K562 (cell line): ENCODE data around the gene RIPOR1. TPM values are rescaled to one million over a fixed set of nuclear protein-coding genes. Genes with fewer than 3 reads are reported as not detected.

Experiments
- BHLHE40 ChIP-seq: IDR thresholded peaks from 2 replicates; pipeline ENCODE4 v1.6.1; 2011; ENCODE audit warnings: low read length, improper control_type of control experiment
- DPF2 ChIP-seq: fragments of 450-650 bp; IDR thresholded peaks from 2 replicates; pipeline ENCODE4 v1.6.1; 2016
- ETS1 ChIP-seq: conservative IDR thresholded peaks from 2 replicates; pipeline ENCODE4 v1.6.1; 2011; ENCODE audit warnings: low read depth, mild to moderate bottlenecking, low read length; ENCODE audit not compliant: control insufficient read depth
- HDAC1 ChIP-seq, 2 experiments: fragments of 450-650 bp; IDR thresholded peaks; 2 replicates each; pipeline ENCODE4 v1.6.1; 2016 to 2017; ENCODE audit warnings: inconsistent platforms in 1 of 2, mild to moderate bottlenecking in 1 of 2, moderate library complexity in 1 of 2
- REST ChIP-seq, 2 experiments: fragments of 450-650 bp; formaldehyde crosslinking in 1 of 2; IDR thresholded peaks; 2 replicates each; pipeline versions ENCODE4 v1.4.0 to v1.6.1; 2014 to 2020; ENCODE audit warnings: mild to moderate bottlenecking in 2 of 2, borderline replicate concordance in 1 of 2, low read depth in 1 of 2
- SOX6 ChIP-seq: fragments of 450-650 bp; IDR thresholded peaks from 2 replicates; pipeline ENCODE4 v1.6.1; 2014; ENCODE audit warnings: mild to moderate bottlenecking
- UBTF ChIP-seq, 2 experiments: IDR thresholded peaks; 2 replicates each; pipeline ENCODE4 v1.6.1; 2012; ENCODE audit warnings: improper control_type of control experiment in 2 of 2, low read depth in 2 of 2, low read length in 2 of 2, borderline replicate concordance in 1 of 2
- ZBTB1 ChIP-seq: sonication (generic); formaldehyde crosslinking; IDR thresholded peaks from 2 replicates; pipeline ENCODE4 v1.8.1; 2023; ENCODE audit warnings: missing genetic modification reagents, low read depth, mild to moderate bottlenecking, borderline replicate concordance
- ZBTB2 ChIP-seq: fragments of 450-650 bp; IDR thresholded peaks from 2 replicates; pipeline ENCODE4 v1.6.1; 2016; ENCODE audit warnings: antibody characterized with exemption
- ZBTB7A ChIP-seq: IDR thresholded peaks from 2 replicates; pipeline ENCODE4 v1.6.1; 2011; ENCODE audit warnings: low read depth, mild to moderate bottlenecking, low read length, moderate library complexity, borderline replicate concordance; ENCODE audit not compliant: control insufficient read depth
- ZNF143 ChIP-seq: sonication (generic); formaldehyde crosslinking; IDR thresholded peaks from 2 replicates; pipeline ENCODE4 v1.9.0; 2022; ENCODE audit warnings: mild to moderate bottlenecking, missing genetic modification reagents
- polyA plus RNA-seq, 8 experiments: library from polyadenylated mRNA; depleted of rRNA in 4 of 8; stranded (reverse) in 5 of 8; unstranded in 3 of 8; fragments of >200 nt; fragmentation: Nextera tagmentation in 2 of 8; fragmentation: Illumina TruSeq in 1 of 8; extraction: Ambion mirVana in 2 of 8; extraction: Trizol in 1 of 8; gene quantifications; 2 replicates each; pipeline versions ENCODE4 v1.2.1 to v1.2.3, GENCODE V29; 2011 to 2014; ENCODE audit warnings: inconsistent platforms in 1 of 8, missing spikeins in 1 of 8
- total RNA-seq, 7 experiments: library from RNA; depleted of rRNA in 6 of 7; stranded (reverse); fragments of >200 nt in 6 of 7; fragmentation: Illumina TruSeq in 2 of 7; extraction: Trizol in 2 of 7; gene quantifications; 2 replicates each; pipeline versions ENCODE4 v1.2.1 to v1.2.3, GENCODE V29; 2011 to 2021; ENCODE audit warnings: low replicate concordance in 1 of 7

The RIPOR1 gene
- total and polyA plus RNA-seq, 9 of the 15 experiments (the other 6 are each of a cell fraction or from before 2014, with no cell fraction given), result 0.36 to 31.1 (median 3.0) TPM

- TF ChIP-seq HDAC1 (IDR thresholded peaks at IDR 0.05) (peak in 1 of 2 experiments; percentile 51; a peak in 1 of 4 replicates), ZBTB2 (peak; percentile 29; the same call in 1 of the 2 replicates), ETS1 (peak; percentile 26; the same call in 1 of the 2 replicates), ZBTB1 (no peak), UBTF (IDR thresholded peaks at IDR 0.05; ENCODE audit: borderline replicate concordance in 1 of 2, low read depth in 2 of 2, low read length in 2 of 2) (peak; percentile 78 to 91), ZNF143 (CRISPR knock-in tag) (peak; percentile 77), DPF2 (no peak), SOX6 (peak; percentile 60), REST (IDR thresholded peaks at IDR 0.05; ENCODE audit: borderline replicate concordance) (peak; percentile 46), REST (CRISPR knock-in tag; IDR thresholded peaks at IDR 0.05; ENCODE audit: low read depth) (no peak), ZBTB7A (peak; percentile 83; the same call in 1 of the 2 replicates), BHLHE40 (peak; percentile 84)
Measured at GRCh38 chr16:67561824-67562525, 33.3 kb downstream of the RIPOR1 start (continued).
